IMR-90 (cell line): ENCODE results near the gene DPF3. TPM values are rescaled to one million over a fixed set of nuclear protein-coding genes. Genes with fewer than 3 reads are reported as not detected.
A peak's percentile ranks its signal among the peaks of the same experiment; 100 is the strongest.

ENCODE experiments used
- ATAC-seq: fragments of 200-7000 bp; cut with Tn5 transposase; 2 replicates; pipeline ENCODE4 v1.9.1; 2020; ENCODE audit warnings: low read depth, mild to moderate bottlenecking, moderate library complexity
- BruUV-seq: library from RNA; stranded (reverse); fragments of 400-500 nt; replicated peaks from 2 replicates; lab custom pipeline; 2021; lab: Mats Ljungman, UMichigan
- CTCF ChIA-PET: fragments of 300-600 bp; formaldehyde crosslinking; extraction: SDS; loops from one replicate; lab custom pipeline; 2021; ENCODE audit warnings: antibody characterized with exemption; lab: Yijun Ruan, JAX
- POLR2A ChIA-PET: fragments of 300-600 bp; sonication (Branson Sonifier 250); formaldehyde crosslinking; loops from one replicate; lab custom pipeline; 2022; ENCODE audit warnings: antibody characterized with exemption; ENCODE audit not compliant: unreplicated experiment; lab: Charles Lee
- DNase-seq: peaks from one replicate; pipeline ENCODE4 v3.0.0; 2013
- H2AFZ ChIP-seq: replicated peaks from 2 replicates; pipeline ENCODE3; 2013; ENCODE audit warnings: low read length, mild to moderate bottlenecking; ENCODE audit not compliant: poor library complexity
- H2AK5ac ChIP-seq: 2 replicates; pipeline ENCODE4 v1.6.1; 2013; ENCODE audit warnings: low read depth, low read length, inconsistent platforms
- H2AK9ac ChIP-seq: replicated peaks from 2 replicates; pipeline ENCODE3; 2013; ENCODE audit warnings: mild to moderate bottlenecking, low read depth, low read length, moderate library complexity; ENCODE audit not compliant: poor library complexity
- H2BK120ac ChIP-seq: 2 replicates; pipeline ENCODE4 v1.6.1; 2013; ENCODE audit warnings: low read depth, low read length, inconsistent platforms
- H2BK15ac ChIP-seq: 3 replicates; pipeline ENCODE4 v1.6.1; 2013; ENCODE audit warnings: low read depth, low read length, inconsistent platforms
- H2BK20ac ChIP-seq: 2 replicates; pipeline ENCODE4 v1.6.1; 2013; ENCODE audit warnings: low read depth, mild to moderate bottlenecking, inconsistent platforms, low read length, moderate library complexity
- H2BK5ac ChIP-seq: 2 replicates; pipeline ENCODE4 v1.6.1; 2013; ENCODE audit warnings: mild to moderate bottlenecking, low read depth, low read length, inconsistent platforms; ENCODE audit not compliant: poor library complexity, severe bottlenecking
- H3K14ac ChIP-seq: replicated peaks from 2 replicates; pipeline ENCODE4 v1.6.1; 2013; ENCODE audit warnings: low read depth, low read length, inconsistent platforms
- H3K18ac ChIP-seq: 2 replicates; pipeline ENCODE4 v1.6.1; 2013; ENCODE audit warnings: low read depth, low read length, control low read depth
- H3K23ac ChIP-seq: 2 replicates; pipeline ENCODE4 v1.6.1; 2013; ENCODE audit warnings: low read depth, low read length, inconsistent platforms
- H3K27ac ChIP-seq: 2 replicates; pipeline ENCODE4 v1.5.1; 2013; ENCODE audit warnings: mild to moderate bottlenecking, control low read depth, low read length; ENCODE audit not compliant: insufficient read depth
- H3K27me3 ChIP-seq: 2 replicates; pipeline ENCODE4 v1.6.1; 2013; ENCODE audit warnings: low read length; ENCODE audit not compliant: control insufficient read depth, insufficient read depth
- H3K36me3 ChIP-seq: 2 replicates; pipeline ENCODE4 v1.6.1; 2013; ENCODE audit warnings: low read length, mixed read lengths; ENCODE audit not compliant: control insufficient read depth, insufficient read depth
- H3K4ac ChIP-seq: 2 replicates; pipeline ENCODE4 v1.6.1; 2013; ENCODE audit warnings: low read depth, low read length, inconsistent platforms
- H3K4me1 ChIP-seq: 2 replicates; pipeline ENCODE4 v1.6.1; 2013; ENCODE audit warnings: low read length, mixed read lengths; ENCODE audit not compliant: control insufficient read depth, insufficient read depth
- H3K4me2 ChIP-seq: 2 replicates; pipeline ENCODE4 v1.6.1; 2013; ENCODE audit warnings: low read depth, mild to moderate bottlenecking, control low read depth, low read length, moderate library complexity
- H3K4me3 ChIP-seq: 2 replicates; pipeline ENCODE4 v1.5.1; 2013; ENCODE audit warnings: low read depth, mild to moderate bottlenecking, control low read depth, low read length, moderate library complexity; ENCODE audit not compliant: insufficient read depth
- H3K56ac ChIP-seq: 2 replicates; pipeline ENCODE4 v1.6.1; 2013; ENCODE audit warnings: low read length, inconsistent platforms; ENCODE audit not compliant: insufficient read depth; ENCODE audit errors: extremely low read depth
- H3K79me1 ChIP-seq, 2 experiments: 2 replicates each; pipeline ENCODE4 v1.6.1; 2013; ENCODE audit warnings: low read length in 2 of 2, inconsistent platforms in 1 of 2, low read depth in 1 of 2
- H3K9ac ChIP-seq: 2 replicates; pipeline ENCODE4 v1.6.1; 2013; ENCODE audit warnings: low read depth, low read length, control low read depth
- H3K9me1 ChIP-seq: 2 replicates; pipeline ENCODE4 v1.6.1; 2013; ENCODE audit warnings: low read length, inconsistent platforms; ENCODE audit not compliant: insufficient read depth
- H3K9me3 ChIP-seq: 2 replicates; pipeline ENCODE4 v1.6.1; 2013; ENCODE audit warnings: low read length; ENCODE audit not compliant: control insufficient read depth, insufficient read depth
- H4K20me1 ChIP-seq: 2 replicates; pipeline ENCODE4 v1.6.1; 2013; ENCODE audit warnings: low read length, inconsistent platforms; ENCODE audit not compliant: insufficient read depth
- H4K5ac ChIP-seq: 2 replicates; pipeline ENCODE4 v1.6.1; 2013; ENCODE audit warnings: mild to moderate bottlenecking, low read depth, low read length, control low read depth
- H4K8ac ChIP-seq, 2 experiments: 2 replicates each; pipeline ENCODE4 v1.6.1; 2013; ENCODE audit warnings: low read depth in 2 of 2, low read length in 2 of 2, control low read depth in 1 of 2, inconsistent platforms in 1 of 2
- H4K91ac ChIP-seq: 2 replicates; pipeline ENCODE4 v1.6.1; 2013; ENCODE audit warnings: low read depth, low read length, inconsistent platforms; ENCODE audit not compliant: insufficient read depth
- RCOR1 ChIP-seq: IDR thresholded peaks from 2 replicates; pipeline ENCODE4 v1.6.1; 2012; ENCODE audit warnings: mild to moderate bottlenecking, low read length, improper control_type of control experiment; ENCODE audit not compliant: insufficient replicate concordance
- WGBS, 2 experiments: methylation state at CpG; one replicate each; pipeline versions ENCODE4 v1.1.5 to v1.1.7; 2013; ENCODE audit warnings: missing lambda C conversion rate in 2 of 2; ENCODE audit not compliant: insufficient read length in 1 of 2; ENCODE audit errors: extremely low coverage in 2 of 2; 5-methylcytosine and 5-hydroxymethylcytosine counted together
- dilution Hi-C: fragments of 300-500 bp; cut with HindIII; formaldehyde crosslinking; loops from one replicate; pipeline ENCODE4 v1.14.3; 2018; ENCODE audit warnings: low sequenced_read_pairs; ENCODE audit not compliant: unreplicated experiment
- in situ Hi-C: fragments of 300-500 bp; cut with MboI; formaldehyde crosslinking; loops from 3 replicates; pipeline ENCODE4 v1.14.3; 2019; ENCODE audit warnings: low sequenced_read_pairs, inconsistent platforms, mixed read lengths
- intact Hi-C: fragments of 100-400 bp; cut with micrococcal nuclease; formaldehyde crosslinking; loops from 2 replicates; pipeline ENCODE4 v1.10.0; 2022
- polyA plus RNA-seq, 3 experiments: library from polyadenylated mRNA; depleted of rRNA; stranded (reverse); fragments of >200 nt; gene quantifications; 2 replicates each; pipeline ENCODE4 v1.2.3, GENCODE V29; 2012; ENCODE audit warnings: low replicate concordance in 1 of 3
- total RNA-seq: library from RNA; depleted of rRNA; stranded (reverse); fragments of >200 nt; gene quantifications from 2 replicates; pipeline ENCODE4 v1.2.3, GENCODE V29; 2012

DPF3 gene
- total and polyA plus RNA-seq, 2 of the 4 experiments (the other 2 are of a cell fraction), result 30.5 to 32.8 TPM

DNA sequence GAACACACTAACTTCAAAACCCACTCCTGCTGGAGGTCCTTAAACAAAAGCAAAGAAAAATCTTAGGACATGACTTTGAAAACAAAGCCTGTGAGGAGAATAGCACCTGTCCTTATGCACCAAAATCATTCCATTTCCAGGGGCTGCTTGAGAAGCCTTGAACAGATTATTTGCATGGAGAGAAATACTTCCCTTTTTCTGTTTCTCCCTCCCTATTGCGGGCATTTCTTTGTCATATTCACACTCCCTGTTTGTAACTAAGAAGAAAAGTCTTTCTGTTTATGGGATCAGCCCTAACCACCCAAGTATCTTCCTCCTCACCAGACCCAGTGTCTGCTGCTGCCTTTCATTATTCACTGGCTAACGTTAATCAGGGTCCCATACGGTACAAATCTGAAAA is 218.8 kb downstream of the DPF3 start:
- Histone ChIP-seq H2AFZ (no peak overlapping the region), H3K14ac (no peak overlapping the region; the same call in 1 of the 2 replicates), H3K36me3 (peaks cover 20% of the 10 kb centered on the region), H2BK20ac (no peak overlapping the region; the same call in 1 of the 2 replicates), H2BK15ac (no peak overlapping the region; the same call in 2 of the 3 replicates), H2BK5ac (no peak overlapping the region), H3K56ac (no peak overlapping the region), H2BK120ac (peak overlapping the region; percentile 33; the same call in 1 of the 2 replicates), H3K4ac (no peak overlapping the region), H3K4me1 (peaks cover 12% of the 10 kb centered on the region), H3K9me1 (peaks cover 4% of the 10 kb centered on the region), H4K8ac (no peak overlapping the region), H2AK5ac (peak overlapping the region; percentile 62; the same call in 1 of the 2 replicates), H3K4me2 (no peak overlapping the region), H4K91ac (no peak overlapping the region), H4K5ac (no peak overlapping the region), H3K23ac (no peak overlapping the region), H3K79me1 (peaks cover 5 to 12% of the 10 kb centered on the region in 2 experiments; a peak in 2 of 4 replicates), H3K27ac (no peak overlapping the region), H3K9me3 (0 out of 2 replicates have a peak, but pooled peaks cover 2% of the 10 kb centered on the region), H3K9ac (no peak overlapping the region), H3K4me3 (no peak overlapping the region), H2AK9ac (no peak overlapping the region), H4K20me1 (no peaks in the 10 kb centered on the region), H3K27me3 (no peaks in the 10 kb centered on the region), H3K18ac (no peak overlapping the region)
- no TSS peak for BruUV-seq
- in situ Hi-C loops, result no loop called here
- DNase-seq (no peak), ATAC-seq (no peak)
- WGBS, 2 experiments, result no CpG with 5 or more reads among the region's 3 CpGs
- dilution Hi-C loops, result no loop called here
- intact Hi-C loops, result no loop called here
- CTCF ChIA-PET, result no interaction called here
- TF ChIP-seq RCOR1, result no peak
- POLR2A ChIA-PET, result no interaction called here
